GM19372 (cell line): ENCODE measurements around the gene KIRREL3.

Source experiments
- ATAC-seq: cut with Tn5 transposase; IDR thresholded peaks from one replicate; pipeline ENCODE4 v1.9.1; 2021; ENCODE audit warnings: mild to moderate bottlenecking, low read depth, moderate library complexity; ENCODE audit not compliant: unreplicated experiment

KIRREL3 gene

GRCh38 chr11:126647735-126648134 lies 352.8 kb downstream of the KIRREL3 start:
- ATAC-seq, result no peak

DNA sequence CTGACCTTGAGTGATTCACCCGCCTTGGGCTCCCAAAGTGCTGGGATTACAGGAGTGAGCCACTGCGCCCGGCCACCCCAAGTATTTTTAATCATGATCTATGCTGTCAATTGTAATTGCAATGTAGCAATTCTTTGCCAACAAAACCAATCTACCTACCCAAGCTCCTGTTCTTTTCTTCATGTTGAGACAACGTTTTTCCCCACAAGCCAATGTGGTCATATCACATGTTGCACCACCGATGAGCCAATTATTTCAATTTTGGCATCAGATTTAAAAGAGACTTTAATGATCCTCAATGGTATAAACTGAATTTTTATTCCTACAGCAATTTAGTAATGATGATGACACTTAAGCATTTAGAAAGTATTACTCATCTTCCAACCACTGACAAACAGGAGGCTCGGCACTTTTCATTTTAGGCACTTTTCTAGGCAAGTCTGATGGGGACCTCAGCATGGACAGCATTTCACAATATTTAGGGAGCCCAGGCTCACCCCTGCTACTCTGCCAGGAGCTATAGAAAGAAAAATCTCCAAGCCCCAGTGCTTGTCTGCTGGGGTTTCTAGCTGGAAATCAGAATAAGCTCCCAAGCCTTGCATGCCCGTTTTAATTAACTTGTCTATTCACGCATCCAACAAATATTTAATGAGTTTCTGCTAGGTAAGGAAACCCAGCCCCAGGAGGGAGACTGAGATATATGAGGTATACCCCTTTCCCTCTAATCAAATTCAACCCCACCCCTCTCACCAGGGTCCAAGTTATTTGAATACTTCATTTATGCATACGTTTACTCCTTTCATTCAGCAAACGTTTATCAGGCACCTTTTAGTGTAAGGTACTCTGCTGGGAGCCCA lies 353.6 kb downstream of the KIRREL3 start:
- ATAC-seq, result no peak

GRCh38 chr11:126645186-126645585 lies 355.4 kb downstream of the KIRREL3 start:
- no peak for ATAC-seq

DNA sequence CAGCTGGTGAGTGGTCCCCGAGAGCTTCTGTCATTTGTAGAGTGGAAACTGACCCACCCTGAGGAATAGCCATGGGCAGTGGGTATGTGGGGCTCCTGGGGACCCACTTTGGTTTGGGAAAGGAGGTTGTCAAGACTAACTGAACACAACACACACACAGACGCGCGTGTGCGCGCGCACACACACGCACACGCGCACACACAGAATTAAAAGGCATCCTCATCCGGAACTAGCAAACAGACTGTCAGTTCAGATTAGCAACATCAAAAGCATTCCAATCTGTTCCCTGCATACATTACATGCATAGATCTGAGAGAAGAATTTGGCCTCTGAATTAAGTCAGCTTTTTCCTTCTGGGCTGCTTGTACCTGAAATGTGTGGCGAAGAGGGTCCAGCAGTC lies 360.4 kb downstream of the KIRREL3 start:
- ATAC-seq, result no peak

DNA sequence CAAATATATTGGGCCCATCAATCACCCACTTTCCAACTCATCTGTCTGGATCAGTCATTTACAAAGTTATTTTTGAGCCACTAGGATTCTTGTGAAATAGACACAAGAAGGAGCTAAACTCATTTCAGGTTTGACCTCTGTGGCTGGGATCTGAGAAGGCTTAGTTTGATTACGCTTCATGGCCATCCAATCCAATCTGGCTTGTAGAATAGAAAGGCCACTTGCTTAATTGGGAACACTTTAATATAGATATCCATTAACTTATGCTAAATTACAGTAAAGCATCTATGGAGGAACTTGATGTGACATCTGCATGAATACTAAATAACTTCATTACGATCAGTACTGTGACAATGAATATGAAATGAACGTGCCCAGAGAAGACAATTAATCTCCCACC lies 360.9 kb downstream of the KIRREL3 start:
- ATAC-seq, result no peak

GRCh38 chr11:126638648-126639047 lies 361.9 kb downstream of the KIRREL3 start:
- no peak for ATAC-seq

DNA sequence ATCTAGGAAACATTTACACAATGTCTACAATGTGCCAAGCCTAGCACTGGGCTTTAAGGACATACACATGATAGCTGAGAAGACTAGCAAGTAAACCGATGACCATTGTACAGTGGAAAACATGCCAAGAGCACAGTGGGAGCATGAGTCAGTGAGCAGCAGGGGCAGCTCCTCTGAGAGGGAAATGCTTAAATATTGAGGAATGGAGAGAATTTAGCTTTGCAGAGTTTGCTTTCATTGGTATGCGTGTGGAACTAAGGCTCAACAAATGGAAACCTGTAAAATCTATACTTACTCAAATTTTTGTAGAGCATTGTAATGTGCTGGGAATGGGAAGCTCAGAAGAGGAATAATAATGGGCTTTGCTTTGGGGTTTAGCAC lies 362.8 kb downstream of the KIRREL3 start:
- ATAC-seq, result no peak

GRCh38 chr11:126636911-126637794 lies 363.4 kb downstream of the KIRREL3 start:
- no peak for ATAC-seq

- ATAC-seq, result no peak
Observed at GRCh38 chr11:126635511-126635910, 365.1 kb downstream of the KIRREL3 start.

GRCh38 chr11:126634963-126635362 lies 365.6 kb downstream of the KIRREL3 start:
- no peak for ATAC-seq

DNA sequence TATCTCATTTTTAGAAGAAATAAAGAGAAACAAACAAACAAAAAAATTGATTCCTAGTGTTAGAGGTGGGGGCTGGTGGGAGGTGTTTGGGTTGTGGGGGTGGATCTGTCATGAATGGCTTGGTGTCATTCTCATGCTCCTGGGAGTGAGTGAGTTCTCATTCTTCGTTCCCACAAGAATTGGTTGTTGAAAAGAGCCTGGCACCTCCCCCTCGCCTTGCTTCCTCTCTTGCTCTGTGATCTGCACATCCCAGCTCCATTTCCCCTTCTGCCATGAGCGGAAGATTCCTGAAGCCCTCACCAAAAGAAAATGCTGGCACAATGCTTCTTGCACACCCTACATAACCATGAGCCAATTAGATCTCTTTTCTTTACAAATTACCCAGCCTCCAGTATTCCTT lies 367.2 kb downstream of the KIRREL3 start:
- no peak for ATAC-seq

GRCh38 chr11:126630893-126631798 lies 369.4 kb downstream of the KIRREL3 start:
- no peak for ATAC-seq

DNA sequence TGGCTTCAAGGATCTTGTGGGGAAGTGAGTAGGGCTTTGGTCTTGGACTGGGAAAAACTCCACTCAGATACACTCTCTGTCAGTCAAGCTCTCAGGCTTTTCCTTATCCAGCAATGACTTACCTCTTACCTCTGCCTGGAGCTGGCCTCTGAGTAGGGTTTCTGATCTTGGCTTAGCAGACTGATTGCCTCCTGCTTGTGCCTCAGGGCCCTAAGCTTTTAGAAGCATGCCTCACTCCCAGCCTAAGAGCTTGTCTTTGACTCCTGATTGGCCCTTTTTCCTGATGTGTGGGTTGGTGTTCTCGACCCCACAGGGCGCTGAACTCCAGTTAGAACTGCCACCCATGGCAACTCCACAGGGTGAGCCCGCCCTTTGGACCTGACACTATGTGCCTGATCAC lies 370.1 kb downstream of the KIRREL3 start:
- ATAC-seq, result no peak

DNA sequence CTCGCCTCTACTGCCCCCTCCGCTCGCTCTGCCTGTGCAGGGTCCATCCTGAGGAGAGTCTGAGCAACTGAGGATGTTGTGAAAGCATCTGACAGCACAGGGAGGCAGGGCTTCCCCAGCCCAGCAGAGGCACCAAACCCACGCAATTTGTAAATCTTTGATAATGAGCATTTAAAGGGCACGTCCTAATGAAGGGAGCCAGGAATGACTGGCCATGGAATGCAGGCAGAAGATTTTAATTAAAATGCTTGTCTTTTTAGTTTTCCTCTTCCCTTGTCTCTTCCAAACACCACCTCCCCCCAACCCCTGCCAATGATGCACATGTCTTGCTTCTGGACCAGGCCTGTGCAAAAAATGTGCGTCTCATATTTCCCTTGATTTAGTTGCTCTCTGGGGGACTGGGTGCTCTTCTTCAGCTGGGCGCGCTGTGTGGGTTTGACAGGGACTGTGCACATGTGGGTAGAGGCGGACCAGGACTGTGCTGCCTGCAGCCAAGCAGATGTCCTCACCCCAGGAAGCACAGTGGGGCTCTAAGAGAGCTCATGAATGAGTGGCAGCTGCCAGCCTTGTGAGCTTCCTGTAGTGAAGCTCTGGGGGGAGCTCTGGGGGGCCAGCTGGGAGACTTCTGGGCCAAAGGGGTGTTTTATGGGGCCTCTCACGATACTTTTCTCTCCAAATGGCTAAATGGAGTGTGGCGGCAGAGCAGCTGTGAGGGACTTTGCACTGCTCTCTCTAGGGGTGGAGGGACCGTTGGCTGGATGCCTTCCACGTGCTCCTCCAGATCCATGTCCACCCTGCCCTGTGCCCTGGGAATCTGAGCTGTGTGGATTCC lies 371.6 kb downstream of the KIRREL3 start:
- no peak for ATAC-seq

GRCh38 chr11:126628450-126628789 lies 372.1 kb downstream of the KIRREL3 start:
- no peak for ATAC-seq

GRCh38 chr11:126627421-126627820 lies 373.1 kb downstream of the KIRREL3 start:
- no peak for ATAC-seq

DNA sequence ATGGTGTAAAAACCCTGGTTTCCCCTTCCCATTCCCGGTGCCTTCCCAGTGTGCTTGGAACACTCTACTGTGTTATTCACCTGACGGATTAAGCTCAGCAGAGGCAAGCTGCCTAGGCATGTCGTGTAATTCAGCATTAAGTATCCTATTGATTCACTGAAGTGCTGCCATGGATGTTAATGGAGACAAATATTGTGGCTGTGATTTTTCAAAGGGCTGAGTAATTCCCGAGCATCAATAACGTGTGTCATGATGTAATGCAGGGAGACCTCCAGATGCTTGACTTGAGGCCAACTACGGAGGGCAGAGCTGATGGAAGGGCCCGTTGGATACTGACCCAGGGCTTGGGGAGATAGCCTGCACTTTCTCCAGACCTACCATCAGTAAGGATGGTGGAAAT lies 376.1 kb downstream of the KIRREL3 start:
- no peak for ATAC-seq

DNA sequence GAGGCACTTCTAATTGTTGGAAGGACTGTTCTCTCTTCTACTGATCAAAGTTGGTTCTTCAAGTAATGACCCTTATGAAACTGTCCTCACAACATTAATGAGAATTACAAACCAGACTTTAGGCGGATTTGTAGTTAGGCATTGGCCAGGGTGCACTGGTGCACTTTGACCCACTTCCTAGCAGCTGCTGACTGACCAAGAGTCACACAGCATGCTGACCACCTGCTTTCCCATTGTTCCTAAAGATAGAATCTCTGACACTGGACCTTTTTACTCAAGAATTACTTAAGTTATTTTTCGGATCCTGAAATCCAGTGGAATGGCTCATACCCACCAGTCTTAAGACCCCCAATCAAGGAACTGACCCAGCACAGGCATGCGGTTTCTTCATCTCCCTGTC lies 381.1 kb downstream of the KIRREL3 start:
- ATAC-seq, result no peak

GRCh38 chr11:126615845-126616244 lies 384.7 kb downstream of the KIRREL3 start:
- no peak for ATAC-seq

GRCh38 chr11:126613272-126613671 lies 387.3 kb downstream of the KIRREL3 start:
- ATAC-seq, result no peak
